Activated naive CD8-positive, alpha-beta T cell treated with anti-CD3 and anti-CD28 coated beads for 36 hours (primary cell): ENCODE results near the gene RAET1E. TPM values are rescaled to one million over a fixed set of nuclear protein-coding genes. Genes with fewer than 3 reads are reported as not detected.
"Not testable (repeated sequence)": the region's sequence is repeated elsewhere in the genome, so short reads cannot be mapped to it uniquely, and the experiment has no call there.

Source experiments
- DNase-seq: peaks from one replicate; pipeline ENCODE4 v3.0.0; 2021
- H3K27ac Mint-ChIP-seq: one replicate; pipeline ENCODE4 v1.8.0; 2022; ENCODE audit warnings: mild to moderate bottlenecking, moderate library complexity, mixed read lengths
- H3K27me3 Mint-ChIP-seq: one replicate; pipeline ENCODE4 v1.8.0; 2022; ENCODE audit warnings: mild to moderate bottlenecking, mixed read lengths
- H3K36me3 Mint-ChIP-seq: one replicate; pipeline ENCODE4 v1.8.0; 2021; ENCODE audit warnings: mild to moderate bottlenecking, mixed read lengths
- H3K4me1 Mint-ChIP-seq: one replicate; pipeline ENCODE4 v1.8.0; 2021; ENCODE audit warnings: mixed read lengths
- H3K4me3 Mint-ChIP-seq: one replicate; pipeline ENCODE4 v1.8.0; 2022; ENCODE audit warnings: mild to moderate bottlenecking, moderate library complexity, mixed read lengths
- H3K9me3 Mint-ChIP-seq: one replicate; pipeline ENCODE4 v1.8.0; 2022; ENCODE audit warnings: mixed read lengths
- total RNA-seq, 2 experiments: library from RNA; stranded (reverse); gene quantifications; one replicate each; pipeline ENCODE4 v1.2.3, GENCODE V29; 2021

RAET1E gene
- total RNA-seq: not detected

GRCh38 chr6:149897855-149898744, at the start of gene RAET1E:
TSS of gene RAET1E (minus strand) at chr6:149898113. CDS start at chr6:149890901, 7,212 bp downstream.
- H3K4me1 Mint-ChIP-seq: peaks cover 11% of the 10 kb centered on the region
- no peaks in the 10 kb centered on the region for H3K36me3 Mint-ChIP-seq
- H3K9me3 Mint-ChIP-seq: no peaks in the 10 kb centered on the region
- no peak within 1 kb of the TSS for H3K27ac Mint-ChIP-seq
- no peaks in the 10 kb centered on the region for H3K27me3 Mint-ChIP-seq
- H3K4me3 Mint-ChIP-seq: no peak within 1 kb of the TSS
- no peak for DNase-seq

GRCh38 chr6:149947533-149947932, 49.6 kb upstream of the RAET1E start:
- H3K36me3 Mint-ChIP-seq, H3K4me3 Mint-ChIP-seq, H3K27ac Mint-ChIP-seq, DNase-seq, H3K9me3 Mint-ChIP-seq, H3K4me1 Mint-ChIP-seq: not testable (repeated sequence)
- peaks cover 57% of the 10 kb centered on the region for H3K27me3 Mint-ChIP-seq

- not testable (repeated sequence) for DNase-seq, H3K36me3 Mint-ChIP-seq, H3K4me3 Mint-ChIP-seq, H3K27ac Mint-ChIP-seq, H3K9me3 Mint-ChIP-seq, H3K4me1 Mint-ChIP-seq
- H3K27me3 Mint-ChIP-seq: peaks cover 54% of the 10 kb centered on the region
Measured at GRCh38 chr6:149946631-149947030, 48.7 kb upstream of the RAET1E start.

GRCh38 chr6:149945276-149945675, 47.4 kb upstream of the RAET1E start:
- Mint-ChIP-seq H3K27me3 (peaks cover 54% of the 10 kb centered on the region), H3K4me1 (peaks cover 15% of the 10 kb centered on the region)
- not testable (repeated sequence) for H3K36me3 Mint-ChIP-seq, H3K27ac Mint-ChIP-seq, DNase-seq, H3K9me3 Mint-ChIP-seq, H3K4me3 Mint-ChIP-seq

GRCh38 chr6:149943321-149943720, 45.4 kb upstream of the RAET1E start:
- not testable (repeated sequence) for H3K9me3 Mint-ChIP-seq, DNase-seq, H3K27ac Mint-ChIP-seq, H3K36me3 Mint-ChIP-seq, H3K4me3 Mint-ChIP-seq
- peaks cover 64% of the 10 kb centered on the region for H3K27me3 Mint-ChIP-seq
- H3K4me1 Mint-ChIP-seq: peaks cover 30% of the 10 kb centered on the region

GRCh38 chr6:149942461-149942829, 44.5 kb upstream of the RAET1E start:
- Mint-ChIP-seq H3K27ac (no peak overlapping the region), H3K27me3 (peaks cover 68% of the 10 kb centered on the region), H3K4me1 (peaks cover 34% of the 10 kb centered on the region), H3K4me3 (peak overlapping the region; percentile 84), H3K9me3 (no peaks in the 10 kb centered on the region), H3K36me3 (no peaks in the 10 kb centered on the region)
- DNase-seq: no peak

GRCh38 chr6:149941583-149942460, 43.9 kb upstream of the RAET1E start, which contains the start of gene ULBP2:
TSS of gene ULBP2 (plus strand) at chr6:149942014. CDS start at chr6:149942073, 59 bp downstream.
- peaks cover 74% of the 10 kb centered on the region for H3K27me3 Mint-ChIP-seq
- H3K4me3 Mint-ChIP-seq: peak within 1 kb of the TSS; percentile 84

GRCh38 chr6:149940672-149940982, 42.7 kb upstream of the RAET1E start:
- peaks cover 34% of the 10 kb centered on the region for H3K4me1 Mint-ChIP-seq
- H3K27me3 Mint-ChIP-seq: peaks cover 79% of the 10 kb centered on the region
- no peak for DNase-seq
- H3K27ac Mint-ChIP-seq: no peak overlapping the region
- H3K4me3 Mint-ChIP-seq: peak overlapping the region; percentile 18
- no peaks in the 10 kb centered on the region for H3K9me3 Mint-ChIP-seq
- no peaks in the 10 kb centered on the region for H3K36me3 Mint-ChIP-seq

More at GRCh38 chr6:149941583-149942460, 43.9 kb upstream of the RAET1E start, which contains the start of gene ULBP2:
- no peaks in the 10 kb centered on the region for H3K9me3 Mint-ChIP-seq
- peak; percentile 86 for DNase-seq
- no peaks in the 10 kb centered on the region for H3K36me3 Mint-ChIP-seq
- H3K27ac Mint-ChIP-seq: peak within 1 kb of the TSS; percentile 63
- H3K4me1 Mint-ChIP-seq: peaks cover 34% of the 10 kb centered on the region

- H3K27me3 Mint-ChIP-seq: peaks cover 80% of the 10 kb centered on the region
- no peak overlapping the region for H3K27ac Mint-ChIP-seq
- peak overlapping the region; percentile 18 for H3K4me3 Mint-ChIP-seq
- peaks cover 36% of the 10 kb centered on the region for H3K4me1 Mint-ChIP-seq
- no peaks in the 10 kb centered on the region for H3K36me3 Mint-ChIP-seq
- H3K9me3 Mint-ChIP-seq: no peaks in the 10 kb centered on the region
- no peak for DNase-seq
Measured at GRCh38 chr6:149939909-149940671, 42.2 kb upstream of the RAET1E start.

GRCh38 chr6:149939356-149939648, 41.4 kb upstream of the RAET1E start:
- no peaks in the 10 kb centered on the region for H3K36me3 Mint-ChIP-seq
- peaks cover 88% of the 10 kb centered on the region for H3K27me3 Mint-ChIP-seq
- DNase-seq: no peak
- peak overlapping the region; percentile 40 for H3K27ac Mint-ChIP-seq
- H3K4me3 Mint-ChIP-seq: peak overlapping the region; percentile 50
- peaks cover 40% of the 10 kb centered on the region for H3K4me1 Mint-ChIP-seq
- H3K9me3 Mint-ChIP-seq: no peaks in the 10 kb centered on the region

- DNase-seq: peak; percentile 61
- Mint-ChIP-seq H3K27me3 (peaks cover 92% of the 10 kb centered on the region), H3K4me1 (peaks cover 40% of the 10 kb centered on the region), H3K4me3 (peak overlapping the region; percentile 50), H3K36me3 (no peaks in the 10 kb centered on the region), H3K9me3 (no peaks in the 10 kb centered on the region), H3K27ac (peak overlapping the region; percentile 40)
Measured at GRCh38 chr6:149938571-149939355, 40.9 kb upstream of the RAET1E start.

GRCh38 chr6:149938013-149938570, 40.2 kb upstream of the RAET1E start:
- not testable (repeated sequence) for DNase-seq, H3K27ac Mint-ChIP-seq, H3K36me3 Mint-ChIP-seq, H3K9me3 Mint-ChIP-seq
- Mint-ChIP-seq H3K4me1 (peaks cover 40% of the 10 kb centered on the region), H3K27me3 (peaks cover 96% of the 10 kb centered on the region), H3K4me3 (peak overlapping the region; percentile 26)

- Mint-ChIP-seq H3K36me3 (no peaks in the 10 kb centered on the region), H3K27me3 (peaks cover 96% of the 10 kb centered on the region), H3K4me1 (peaks cover 33% of the 10 kb centered on the region)
Measured at GRCh38 chr6:149936743-149937142, 38.8 kb upstream of the RAET1E start.

GRCh38 chr6:149935668-149936067, 37.8 kb upstream of the RAET1E start:
- Mint-ChIP-seq H3K4me3 (no peak overlapping the region), H3K27ac (no peak overlapping the region), H3K36me3 (no peaks in the 10 kb centered on the region), H3K4me1 (peaks cover 28% of the 10 kb centered on the region), H3K27me3 (peaks cover 95% of the 10 kb centered on the region), H3K9me3 (no peaks in the 10 kb centered on the region)
- DNase-seq: no peak

More at GRCh38 chr6:149936743-149937142, 38.8 kb upstream of the RAET1E start:
- Mint-ChIP-seq H3K4me3 (no peak overlapping the region), H3K9me3 (no peaks in the 10 kb centered on the region), H3K27ac (no peak overlapping the region)
- no peak for DNase-seq
